ENCODE results near the gene AP1S2. TPM values are rescaled to one million over a fixed set of nuclear protein-coding genes. Genes with fewer than 3 reads are reported as not detected.

Gene AP1S2
- total RNA-seq, 1 donor from 2014 or later: 89.4 TPM

- Mint-ChIP-seq H3K4me3 (ENCODE audit: unreplicated experiment) (no peak overlapping the region), H3K4me1 (ENCODE audit: low read depth, unreplicated experiment) (peaks cover under 1% of the 10 kb centered on the region), H3K27ac (ENCODE audit: unreplicated experiment) (no peak overlapping the region), H3K27me3 (ENCODE audit: unreplicated experiment) (no peaks in the 10 kb centered on the region), H3K36me3 (ENCODE audit: unreplicated experiment) (no peaks in the 10 kb centered on the region), H3K9me3 (ENCODE audit: unreplicated experiment) (no peaks in the 10 kb centered on the region)
- DNase-seq: no peak
- TF ChIP-seq CTCF (IDR thresholded peaks at IDR 0.05; ENCODE audit: partially characterized antibody, unreplicated experiment): no peak
These were observed 28.7 kb downstream of the AP1S2 start for GRCh38 chrX:15825936-15826335.

GRCh38 chrX:15822922-15823321 is 31.7 kb downstream of the AP1S2 start:
- DNase-seq: no peak
- Mint-ChIP-seq H3K4me1 (ENCODE audit: low read depth, unreplicated experiment) (peaks cover 5% of the 10 kb centered on the region), H3K27me3 (ENCODE audit: unreplicated experiment) (no peaks in the 10 kb centered on the region), H3K9me3 (ENCODE audit: unreplicated experiment) (no peaks in the 10 kb centered on the region), H3K36me3 (ENCODE audit: unreplicated experiment) (no peaks in the 10 kb centered on the region), H3K4me3 (ENCODE audit: unreplicated experiment) (no peak overlapping the region), H3K27ac (ENCODE audit: unreplicated experiment) (no peak overlapping the region)
- TF ChIP-seq CTCF (IDR thresholded peaks at IDR 0.05; ENCODE audit: partially characterized antibody, unreplicated experiment): no peak

- Mint-ChIP-seq H3K27me3 (ENCODE audit: unreplicated experiment) (no peaks in the 10 kb centered on the region), H3K4me3 (ENCODE audit: unreplicated experiment) (no peak overlapping the region), H3K9me3 (ENCODE audit: unreplicated experiment) (no peaks in the 10 kb centered on the region), H3K36me3 (ENCODE audit: unreplicated experiment) (no peaks in the 10 kb centered on the region), H3K27ac (ENCODE audit: unreplicated experiment) (no peak overlapping the region), H3K4me1 (ENCODE audit: low read depth, unreplicated experiment) (peaks cover 5% of the 10 kb centered on the region)
- DNase-seq: no peak
- no peak for TF ChIP-seq CTCF (IDR thresholded peaks at IDR 0.05; ENCODE audit: partially characterized antibody, unreplicated experiment)
These were observed 34.2 kb downstream of the AP1S2 start for GRCh38 chrX:15820106-15821073.

GRCh38 chrX:15816886-15817285 is 37.7 kb downstream of the AP1S2 start:
- Mint-ChIP-seq H3K4me3 (ENCODE audit: unreplicated experiment) (no peak overlapping the region), H3K9me3 (ENCODE audit: unreplicated experiment) (no peaks in the 10 kb centered on the region), H3K36me3 (ENCODE audit: unreplicated experiment) (no peaks in the 10 kb centered on the region), H3K27ac (ENCODE audit: unreplicated experiment) (no peak overlapping the region), H3K4me1 (ENCODE audit: low read depth, unreplicated experiment) (peaks cover 5% of the 10 kb centered on the region), H3K27me3 (ENCODE audit: unreplicated experiment) (no peaks in the 10 kb centered on the region)
- no peak for DNase-seq
- no peak for TF ChIP-seq CTCF (IDR thresholded peaks at IDR 0.05; ENCODE audit: partially characterized antibody, unreplicated experiment)

GRCh38 chrX:15816438-15816809 is 38.2 kb downstream of the AP1S2 start:
- DNase-seq: no peak
- no peaks in the 10 kb centered on the region for H3K27me3 Mint-ChIP-seq (ENCODE audit: unreplicated experiment)
- peak; percentile 5 for TF ChIP-seq CTCF (IDR thresholded peaks at IDR 0.05; ENCODE audit: partially characterized antibody, unreplicated experiment)
- H3K36me3 Mint-ChIP-seq (ENCODE audit: unreplicated experiment): no peaks in the 10 kb centered on the region
- no peaks in the 10 kb centered on the region for H3K9me3 Mint-ChIP-seq (ENCODE audit: unreplicated experiment)
- H3K27ac Mint-ChIP-seq (ENCODE audit: unreplicated experiment): no peak overlapping the region
- peaks cover 5% of the 10 kb centered on the region for H3K4me1 Mint-ChIP-seq (ENCODE audit: low read depth, unreplicated experiment)
- no peak overlapping the region for H3K4me3 Mint-ChIP-seq (ENCODE audit: unreplicated experiment)

Data from glutamatergic neuron (in vitro differentiated cells).